Type B pancreatic cell (in vitro differentiated cells): ENCODE data around the gene SEC14L3. TPM values are rescaled to one million over a fixed set of nuclear protein-coding genes. Genes with fewer than 3 reads are reported as not detected.

Experiments used
- DNase-seq: peaks from one replicate; pipeline ENCODE4 v3.0.0; 2021; ENCODE audit warnings: mixed read lengths; ENCODE audit not compliant: unreplicated experiment; ENCODE audit errors: extremely low spot score
- H3K27ac Mint-ChIP-seq: 2 replicates; pipeline ENCODE4 v1.8.0; 2021; ENCODE audit warnings: mild to moderate bottlenecking, mixed read lengths
- H3K27me3 Mint-ChIP-seq: 2 replicates; pipeline ENCODE4 v1.8.0; 2021; ENCODE audit warnings: mixed read lengths
- H3K36me3 Mint-ChIP-seq: 2 replicates; pipeline ENCODE4 v1.8.0; 2021; ENCODE audit warnings: mixed read lengths
- H3K4me1 Mint-ChIP-seq: one replicate; pipeline ENCODE4 v1.8.0; 2021; ENCODE audit warnings: mixed read lengths; ENCODE audit not compliant: unreplicated experiment
- H3K4me3 Mint-ChIP-seq: 2 replicates; pipeline ENCODE4 v1.8.0; 2021; ENCODE audit warnings: mild to moderate bottlenecking, mixed read lengths
- H3K9me3 Mint-ChIP-seq: 2 replicates; pipeline ENCODE4 v1.8.0; 2021; ENCODE audit warnings: mixed read lengths
- CTCF ChIP-seq: fragments of 200-600 bp; sonication (generic); conservative IDR thresholded peaks from 2 replicates; pipeline ENCODE4 v1.5.0; 2021; ENCODE audit warnings: antibody characterized with exemption, mild to moderate bottlenecking
- total RNA-seq: library from RNA; stranded (reverse); gene quantifications from 2 replicates; pipeline ENCODE4 v1.2.1, GENCODE V29; 2021; ENCODE audit warnings: low replicate concordance

The SEC14L3 gene
- total RNA-seq, 1 donor from 2014 or later = not detected

DNA sequence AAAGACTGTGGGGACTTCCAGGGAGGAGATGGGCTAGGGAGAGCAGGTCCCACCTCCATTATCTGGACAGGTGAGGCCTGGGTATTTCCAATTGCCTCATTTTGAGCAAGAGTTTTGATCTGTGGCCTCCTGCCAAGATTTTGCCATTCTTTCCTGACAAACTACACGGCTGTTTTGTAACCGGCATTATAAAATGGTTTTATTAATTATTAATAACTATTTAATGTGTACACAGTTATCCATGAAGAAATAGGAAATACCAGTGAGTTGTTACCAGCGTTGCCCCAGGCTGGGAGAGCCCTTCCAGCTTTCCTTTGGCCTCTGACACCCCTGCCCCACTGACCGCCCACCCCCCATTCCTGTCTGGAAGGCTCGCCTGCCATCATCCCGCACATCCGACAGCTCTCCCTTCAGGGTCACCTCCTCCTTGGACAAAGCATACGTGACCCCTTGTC, 14.9 kb upstream of the SEC14L3 start:
- Mint-ChIP-seq H3K4me1 (no peaks in the 10 kb centered on the region), H3K27ac (no peak overlapping the region), H3K27me3 (peaks cover 15% of the 10 kb centered on the region), H3K4me3 (no peak overlapping the region), H3K36me3 (no peaks in the 10 kb centered on the region), H3K9me3 (no peaks in the 10 kb centered on the region)
- DNase-seq = no peak
- no peak for TF ChIP-seq CTCF

GRCh38 chr22:30486118-30486517, 14.3 kb upstream of the SEC14L3 start:
- no peak for TF ChIP-seq CTCF
- Mint-ChIP-seq H3K27me3 (peaks cover 15% of the 10 kb centered on the region), H3K4me1 (no peaks in the 10 kb centered on the region), H3K36me3 (no peaks in the 10 kb centered on the region), H3K9me3 (no peaks in the 10 kb centered on the region), H3K27ac (no peak overlapping the region), H3K4me3 (no peak overlapping the region)
- DNase-seq = no peak

DNA sequence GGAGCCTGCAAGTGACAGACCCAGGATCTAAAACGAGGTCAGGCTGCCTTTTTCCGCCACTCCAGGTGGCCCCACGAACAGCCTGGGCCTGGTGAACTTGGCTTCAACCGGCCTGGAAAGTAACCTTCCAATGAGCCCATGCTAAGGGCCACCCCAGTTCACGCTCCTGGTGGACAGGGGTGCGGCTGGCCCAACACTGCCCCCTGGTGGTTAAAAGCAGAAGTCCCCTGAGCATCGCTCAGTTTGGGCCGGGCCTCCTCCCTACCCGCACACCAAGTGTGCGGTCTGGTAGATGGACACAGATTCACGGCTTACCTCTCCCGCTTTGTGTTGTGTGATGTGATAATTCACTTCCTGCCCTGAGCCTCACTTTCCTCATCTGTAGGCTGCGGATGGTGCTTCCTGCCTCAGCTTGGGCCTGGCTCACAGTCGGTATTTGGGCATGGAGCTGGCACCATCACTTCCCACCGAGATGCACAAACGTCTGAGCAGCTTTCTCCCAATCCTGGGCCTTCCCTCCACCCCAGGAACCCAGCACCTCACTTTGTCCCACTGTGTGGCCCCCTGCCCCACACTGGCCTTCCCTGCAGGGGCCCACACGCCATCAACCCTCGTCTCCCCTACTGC, 13.7 kb upstream of the SEC14L3 start:
- TF ChIP-seq CTCF = peak; percentile 96
- DNase-seq = peak; percentile 74
- Mint-ChIP-seq H3K27ac (no peak overlapping the region), H3K4me1 (no peaks in the 10 kb centered on the region), H3K27me3 (peaks cover 9% of the 10 kb centered on the region), H3K36me3 (no peaks in the 10 kb centered on the region), H3K9me3 (no peaks in the 10 kb centered on the region), H3K4me3 (no peak overlapping the region)

- no peak for TF ChIP-seq CTCF
- Mint-ChIP-seq H3K27me3 (peaks cover 7% of the 10 kb centered on the region), H3K9me3 (no peaks in the 10 kb centered on the region), H3K36me3 (no peaks in the 10 kb centered on the region), H3K27ac (no peak overlapping the region), H3K4me1 (no peaks in the 10 kb centered on the region), H3K4me3 (no peak overlapping the region)
- no peak for DNase-seq
These were observed 11.4 kb upstream of the SEC14L3 start for GRCh38 chr22:30483169-30483568.

DNA sequence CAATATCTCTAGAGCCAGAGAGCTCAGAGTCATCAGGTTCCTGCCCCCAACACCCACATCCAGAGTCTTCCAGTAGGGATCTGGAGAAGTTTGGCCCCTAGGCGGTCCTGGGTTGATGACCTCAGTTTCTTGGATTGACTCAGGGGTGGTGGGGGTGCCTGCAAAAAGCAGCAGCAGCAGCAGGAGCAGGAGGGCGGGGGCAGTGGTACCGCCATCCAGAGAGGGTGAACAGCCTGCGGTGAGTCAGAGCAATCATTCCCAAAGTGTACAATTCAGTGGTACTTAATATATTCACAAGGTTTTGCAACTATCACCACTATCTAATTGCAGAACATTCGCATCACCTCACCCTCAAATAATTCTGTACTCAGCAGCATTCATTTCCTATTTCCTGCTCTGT, 9.9 kb upstream of the SEC14L3 start:
- Mint-ChIP-seq H3K27ac (no peak overlapping the region), H3K9me3 (no peaks in the 10 kb centered on the region), H3K27me3 (peaks cover 7% of the 10 kb centered on the region), H3K4me1 (no peaks in the 10 kb centered on the region), H3K4me3 (no peak overlapping the region), H3K36me3 (no peaks in the 10 kb centered on the region)
- TF ChIP-seq CTCF = no peak
- DNase-seq = no peak
